Measurements from ENCODE around the gene ABI1.
"Not testable (repeated sequence)": the region's sequence is repeated elsewhere in the genome, so short reads cannot be mapped to it uniquely, and the experiment has no call there.

Gene ABI1

GRCh38 chr10:26860443-26861204, at the start of gene ABI1:
Gene ABI1, minus strand, starts transcription at chr10:26860958. Its CDS starts 95 bp downstream, at chr10:26860863.
- DNase-seq (ENCODE audit: low read depth): peak; percentile 94

- DNase-seq (ENCODE audit: low read depth): no peak
Observed at GRCh38 chr10:26909753-26910152, 49.0 kb upstream of the ABI1 start.

- not testable (repeated sequence) for DNase-seq (ENCODE audit: low read depth)
Observed at GRCh38 chr10:26905253-26905781, 44.6 kb upstream of the ABI1 start.

- DNase-seq (ENCODE audit: low read depth): no peak
Observed at GRCh38 chr10:26903431-26904217, 42.9 kb upstream of the ABI1 start.

GRCh38 chr10:26892306-26892923, 31.7 kb upstream of the ABI1 start:
- DNase-seq (ENCODE audit: low read depth): not testable (repeated sequence)

GRCh38 chr10:26890956-26891355, 30.2 kb upstream of the ABI1 start:
- peak; percentile 5 for DNase-seq (ENCODE audit: low read depth)

- DNase-seq (ENCODE audit: low read depth): no peak
Observed at GRCh38 chr10:26887611-26888215, 27.0 kb upstream of the ABI1 start.

GRCh38 chr10:26881600-26882331, 21.0 kb upstream of the ABI1 start:
- DNase-seq (ENCODE audit: low read depth): no peak

GRCh38 chr10:26879744-26880143, 19.0 kb upstream of the ABI1 start:
- DNase-seq (ENCODE audit: low read depth): no peak

- no peak for DNase-seq (ENCODE audit: low read depth)
Observed at GRCh38 chr10:26870766-26871165, 10.0 kb upstream of the ABI1 start.

GRCh38 chr10:26869528-26869927, 8.8 kb upstream of the ABI1 start:
- no peak for DNase-seq (ENCODE audit: low read depth)

GRCh38 chr10:26863351-26864076, 2.8 kb upstream of the ABI1 start:
- no peak for DNase-seq (ENCODE audit: low read depth)

GRCh38 chr10:26861205-26861998, 644 bp upstream of the ABI1 start:
- peak; percentile 93 for DNase-seq (ENCODE audit: low read depth)

GRCh38 chr10:26860102-26860442, 686 bp downstream of the ABI1 start:
- peak; percentile 13 for DNase-seq (ENCODE audit: low read depth)

GRCh38 chr10:26859241-26860101, 1.3 kb downstream of the ABI1 start:
- DNase-seq (ENCODE audit: low read depth): no peak

GRCh38 chr10:26858707-26859034, 2.1 kb downstream of the ABI1 start:
- DNase-seq (ENCODE audit: low read depth): no peak

GRCh38 chr10:26857991-26858706, 2.6 kb downstream of the ABI1 start:
- no peak for DNase-seq (ENCODE audit: low read depth)

GRCh38 chr10:26857553-26857952, 3.2 kb downstream of the ABI1 start:
- not testable (repeated sequence) for DNase-seq (ENCODE audit: low read depth)

- DNase-seq (ENCODE audit: low read depth): no peak
Observed at GRCh38 chr10:26855186-26855585, 5.6 kb downstream of the ABI1 start.

Data from stimulated activated CD8-positive, alpha-beta memory T cell treated with anti-CD3 and anti-CD28 coated beads, Interleukin-15, amount 100 ng/mL, for 1 hour (primary cell).